Naive B cell (primary cell): ENCODE measurements around the gene INO80B. TPM values are rescaled to one million over a fixed set of nuclear protein-coding genes. Genes with fewer than 3 reads are reported as not detected.

Experiments used
- ATAC-seq, 2 donors: fragments of 150-1000 bp; cut with Tn5 transposase; 2 replicates each; pipeline ENCODE4 v1.10.0; 2021; ENCODE audit warnings: low read depth in 2 of 2, mild to moderate bottlenecking in 2 of 2, moderate library complexity in 2 of 2
- DNase-seq: peaks from one replicate; pipeline ENCODE4 v3.0.0; 2022
- H3K27ac Mint-ChIP-seq, 6 donors: one replicate each; pipeline ENCODE4 v1.8.0; 2020 to 2022; ENCODE audit warnings: mild to moderate bottlenecking in 6 of 6, mixed read lengths in 6 of 6, moderate library complexity in 5 of 6, inconsistent platforms in 2 of 6
- H3K27me3 Mint-ChIP-seq, 3 donors: one replicate each; pipeline ENCODE4 v1.8.0; 2021 to 2022; ENCODE audit warnings: mixed read lengths in 3 of 3, mild to moderate bottlenecking in 1 of 3
- H3K36me3 Mint-ChIP-seq, 2 donors: one replicate each; pipeline ENCODE4 v1.8.0; 2020 to 2022; ENCODE audit warnings: mixed read lengths in 2 of 2, inconsistent platforms in 1 of 2, mild to moderate bottlenecking in 1 of 2
- H3K4me1 Mint-ChIP-seq, 3 donors: one replicate each; pipeline ENCODE4 v1.8.0; 2020 to 2022; ENCODE audit warnings: mixed read lengths in 3 of 3, inconsistent platforms in 1 of 3, mild to moderate bottlenecking in 1 of 3, moderate library complexity in 1 of 3
- H3K4me3 Mint-ChIP-seq, 8 donors: one replicate each; pipeline ENCODE4 v1.8.0; 2020 to 2022; ENCODE audit warnings: mild to moderate bottlenecking in 8 of 8, mixed read lengths in 8 of 8, moderate library complexity in 8 of 8, inconsistent platforms in 2 of 8
- H3K9me3 Mint-ChIP-seq, 7 donors: one replicate each; pipeline ENCODE4 v1.8.0; 2020 to 2022; ENCODE audit warnings: mixed read lengths in 7 of 7, mild to moderate bottlenecking in 5 of 7, inconsistent platforms in 2 of 7, moderate library complexity in 1 of 7
- polyA plus RNA-seq, 6 donors: library from polyadenylated mRNA; unstranded; fragments of 300-500 nt; fragmentation: Illumina TruSeq; gene quantifications; one replicate each; pipeline ENCODE4 v1.2.3, GENCODE V29; 2021; ENCODE audit warnings: low read depth in 6 of 6

The INO80B gene
- polyA plus RNA-seq, 6 donors from 2014 or later, result 5.5 to 16.5 (median 8.3) TPM

DNA sequence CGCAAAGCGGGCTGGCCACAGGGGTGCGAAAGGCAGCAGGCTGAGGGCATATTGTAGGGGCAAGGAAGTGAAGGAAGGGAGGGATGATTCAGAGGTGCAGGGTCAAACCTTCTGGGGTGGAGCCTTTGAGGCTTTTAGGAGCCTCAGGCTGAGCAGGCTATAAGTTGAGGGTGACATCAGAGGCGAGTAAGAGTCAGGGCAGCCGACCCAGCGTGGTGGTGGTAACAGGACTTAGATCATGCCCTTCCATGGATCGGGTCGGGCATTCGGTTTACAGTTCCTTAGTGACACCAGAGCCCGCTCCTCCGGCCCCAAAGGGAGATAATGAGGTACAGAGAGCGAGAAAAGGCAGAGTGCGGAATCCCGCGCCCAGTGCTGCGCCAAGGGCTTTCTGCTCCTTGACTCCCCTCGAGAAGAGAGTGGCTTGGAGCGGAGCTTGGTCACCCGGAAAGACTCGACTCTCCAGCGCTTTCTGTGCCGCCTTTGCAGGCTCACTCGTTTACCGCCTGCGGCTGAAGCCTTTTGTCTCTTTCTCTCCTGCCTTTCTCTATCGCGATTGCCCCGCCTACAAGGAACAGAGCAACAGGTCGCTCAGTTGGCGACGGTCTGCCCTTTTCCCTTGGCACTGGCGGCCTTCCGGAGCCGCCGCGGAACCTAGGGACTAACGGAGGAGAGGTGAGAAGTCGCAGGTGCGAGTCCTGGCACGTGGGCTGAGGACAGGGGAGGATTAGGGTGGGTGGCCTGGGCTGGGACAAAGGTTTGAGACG is 43.8 kb downstream of the INO80B start:
- peak; percentile 22 to 26 for ATAC-seq
- no peaks in the 10 kb centered on the region for H3K9me3 Mint-ChIP-seq
- DNase-seq, result peak; percentile 14
- peaks cover 6 to 7% of the 10 kb centered on the region in 2 donors for H3K36me3 Mint-ChIP-seq
- peak overlapping the region; percentile 71 to 94 (median 86) for H3K4me3 Mint-ChIP-seq
- peaks cover 24 to 55% (median 47%) of the 10 kb centered on the region in 3 donors for H3K4me1 Mint-ChIP-seq
- peak overlapping the region in 3 of 6 donors; percentile 4 to 71 (median 58) for H3K27ac Mint-ChIP-seq
- peaks cover 41 to 65% (median 48%) of the 10 kb centered on the region in 3 donors for H3K27me3 Mint-ChIP-seq

DNA sequence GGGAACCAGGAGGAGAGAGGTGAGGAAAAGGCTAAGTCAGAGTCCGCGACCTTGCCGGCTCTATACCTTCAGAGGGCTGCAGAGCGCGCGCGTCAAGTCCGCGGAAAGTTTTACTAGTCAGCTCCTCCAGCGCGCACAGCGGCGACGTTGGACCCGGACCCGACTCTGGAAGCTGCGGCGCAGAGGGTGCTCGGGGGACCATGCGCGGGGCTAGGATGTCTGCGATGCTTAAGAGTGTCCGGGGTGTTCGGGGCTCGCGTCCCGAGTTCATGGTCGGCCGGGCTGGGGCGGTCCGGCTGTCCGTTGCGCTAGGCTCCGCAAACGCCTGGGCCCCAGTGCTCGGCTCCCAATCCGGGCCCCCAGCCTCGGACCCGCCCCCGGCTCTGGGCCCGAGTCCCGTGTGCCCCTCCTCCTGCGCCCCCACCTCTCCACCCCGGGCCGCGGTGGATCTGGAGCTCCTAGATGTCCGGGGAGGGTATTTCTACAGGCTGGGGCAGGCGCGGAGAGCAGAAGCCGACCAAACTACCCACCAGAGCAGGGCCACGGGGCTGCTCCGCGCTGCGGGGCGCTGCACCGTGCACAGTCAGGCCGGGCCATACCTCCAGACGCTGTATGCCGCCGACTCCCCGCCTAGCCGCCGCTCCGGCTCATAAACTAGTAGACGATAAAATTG is 44.5 kb downstream of the INO80B start, which contains the start of gene LBX2:
LBX2 (minus strand) TSS at position 337 of the 673 bp plus-strand sequence; CDS start at position 271, 66 bp downstream.
- peaks cover 31 to 62% (median 54%) of the 10 kb centered on the region in 3 donors for H3K4me1 Mint-ChIP-seq
- ATAC-seq, result peak; percentile 32 to 35
- H3K4me3 Mint-ChIP-seq, result peak within 1 kb of the TSS; percentile 71 to 94 (median 86)
- peak within 1 kb of the TSS in 3 of 6 donors; percentile 4 to 71 (median 58) for H3K27ac Mint-ChIP-seq
- DNase-seq, result no peak
- peaks cover 3 to 5% of the 10 kb centered on the region in 2 donors for H3K36me3 Mint-ChIP-seq
- peaks cover 47 to 72% (median 55%) of the 10 kb centered on the region in 3 donors for H3K27me3 Mint-ChIP-seq
- no peaks in the 10 kb centered on the region for H3K9me3 Mint-ChIP-seq

DNA sequence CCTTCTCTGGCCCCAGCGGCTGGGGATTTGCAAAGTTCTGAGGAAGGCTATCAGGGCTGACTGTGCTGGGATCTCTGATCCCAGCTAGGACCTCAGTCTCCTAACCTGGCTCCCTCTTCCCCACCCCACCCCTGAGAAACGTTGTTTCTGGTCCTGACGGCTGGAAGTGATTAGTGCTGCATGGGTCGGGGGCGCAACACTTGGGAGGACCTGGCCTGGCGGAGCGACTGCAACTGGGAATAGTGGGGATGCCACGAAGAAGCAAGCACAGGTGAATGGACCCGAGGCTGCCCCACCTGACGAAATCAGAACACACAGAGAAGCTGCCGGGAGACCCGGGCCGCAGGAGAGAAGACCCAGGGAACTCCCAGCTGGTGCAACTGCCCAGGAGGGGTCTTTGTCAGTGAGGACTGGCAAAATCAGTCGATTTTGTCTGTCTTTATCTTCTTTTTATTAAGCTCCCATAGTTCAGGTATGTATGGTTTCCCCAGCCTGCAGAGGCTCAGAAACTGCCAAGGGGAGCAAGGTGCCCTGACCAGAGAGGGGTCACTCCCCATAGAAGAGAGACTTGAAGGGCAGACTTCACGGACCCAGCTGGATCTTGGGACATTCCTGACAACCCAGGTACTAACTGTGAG is 45.2 kb downstream of the INO80B start:
- peaks cover 37 to 67% (median 61%) of the 10 kb centered on the region in 3 donors for H3K4me1 Mint-ChIP-seq
- ATAC-seq (no peak), DNase-seq (no peak)
- peak overlapping the region in 6 of 8 donors; percentile 12 to 71 (median 54) for H3K4me3 Mint-ChIP-seq
- H3K27ac Mint-ChIP-seq, result no peak overlapping the region
- H3K27me3 Mint-ChIP-seq, result peaks cover 53 to 78% (median 61%) of the 10 kb centered on the region in 3 donors
- peaks cover 9 to 11% of the 10 kb centered on the region in 2 donors for H3K36me3 Mint-ChIP-seq
- no peaks in the 10 kb centered on the region for H3K9me3 Mint-ChIP-seq

DNA sequence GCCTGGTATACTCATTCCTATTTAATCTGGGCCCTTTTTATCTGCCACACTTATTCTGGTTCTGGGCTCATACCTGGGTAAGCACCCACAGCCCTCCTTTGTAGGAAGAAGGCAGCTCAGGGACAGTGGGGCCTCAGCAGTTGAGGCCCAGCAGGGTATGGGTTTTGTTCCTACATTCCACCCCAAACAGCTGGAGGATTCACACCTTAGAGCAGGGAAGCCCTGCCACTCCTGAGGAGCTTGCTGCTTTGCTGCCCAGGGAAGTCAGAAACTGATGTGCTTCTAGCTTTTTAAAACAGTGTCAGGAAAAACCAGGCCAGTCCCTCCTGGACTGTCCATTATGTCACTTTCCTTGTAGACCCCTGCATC is 45.7 kb downstream of the INO80B start:
- peak overlapping the region in 4 of 8 donors; percentile 12 to 55 (median 16) for H3K4me3 Mint-ChIP-seq
- no peak for ATAC-seq
- no peaks in the 10 kb centered on the region for H3K9me3 Mint-ChIP-seq
- DNase-seq, result no peak
- peaks cover 12 to 16% of the 10 kb centered on the region in 2 donors for H3K36me3 Mint-ChIP-seq
- H3K4me1 Mint-ChIP-seq, result peaks cover 37 to 70% (median 62%) of the 10 kb centered on the region in 3 donors
- H3K27me3 Mint-ChIP-seq, result peaks cover 56 to 82% (median 63%) of the 10 kb centered on the region in 3 donors
- H3K27ac Mint-ChIP-seq, result no peak overlapping the region

DNA sequence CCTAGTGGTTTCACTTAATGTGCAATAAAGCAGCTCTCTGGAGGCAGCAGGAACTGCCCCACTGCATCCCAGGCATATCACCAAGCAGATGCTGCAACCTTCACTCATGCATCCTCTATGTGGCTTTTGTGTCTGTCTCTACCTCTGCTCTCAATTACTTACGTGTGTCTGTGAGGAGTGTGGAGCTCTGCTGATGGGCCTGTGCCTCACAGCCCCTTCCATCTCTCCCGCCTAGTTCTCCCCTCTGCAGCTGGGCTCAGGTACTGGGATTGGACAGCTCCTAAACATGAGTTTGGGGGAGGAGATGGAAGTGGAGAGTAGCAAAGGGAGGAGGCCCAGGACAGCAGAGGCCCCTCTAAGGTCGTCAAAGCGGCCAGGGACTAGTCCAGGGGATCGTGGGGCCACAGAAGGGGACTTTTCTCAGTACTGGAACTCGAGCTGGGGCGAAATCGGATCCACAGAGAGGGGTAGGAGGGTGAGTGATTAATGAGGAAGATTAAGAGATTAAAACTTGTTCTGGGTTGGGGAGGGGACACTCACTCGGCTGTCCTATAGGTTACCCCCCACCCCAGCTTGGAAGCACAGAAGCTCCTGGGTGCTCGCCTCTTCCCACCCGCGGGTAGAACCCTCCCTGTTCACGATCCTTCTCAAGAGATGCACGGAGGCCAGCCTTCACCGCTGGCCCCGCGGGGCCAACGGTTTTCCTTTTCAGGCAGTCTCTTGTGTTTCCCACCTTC is 46.6 kb downstream of the INO80B start:
- DNase-seq, result no peak
- no peak for ATAC-seq
- H3K9me3 Mint-ChIP-seq, result no peaks in the 10 kb centered on the region
- peak overlapping the region in 2 of 6 donors; percentile 34 to 77 for H3K27ac Mint-ChIP-seq
- H3K4me3 Mint-ChIP-seq, result peak overlapping the region in 7 of 8 donors; percentile 15 to 82 (median 81)
- peaks cover 12 to 23% of the 10 kb centered on the region in 2 donors for H3K36me3 Mint-ChIP-seq
- H3K4me1 Mint-ChIP-seq, result peaks cover 39 to 72% (median 63%) of the 10 kb centered on the region in 3 donors
- peaks cover 56 to 82% (median 63%) of the 10 kb centered on the region in 3 donors for H3K27me3 Mint-ChIP-seq

DNA sequence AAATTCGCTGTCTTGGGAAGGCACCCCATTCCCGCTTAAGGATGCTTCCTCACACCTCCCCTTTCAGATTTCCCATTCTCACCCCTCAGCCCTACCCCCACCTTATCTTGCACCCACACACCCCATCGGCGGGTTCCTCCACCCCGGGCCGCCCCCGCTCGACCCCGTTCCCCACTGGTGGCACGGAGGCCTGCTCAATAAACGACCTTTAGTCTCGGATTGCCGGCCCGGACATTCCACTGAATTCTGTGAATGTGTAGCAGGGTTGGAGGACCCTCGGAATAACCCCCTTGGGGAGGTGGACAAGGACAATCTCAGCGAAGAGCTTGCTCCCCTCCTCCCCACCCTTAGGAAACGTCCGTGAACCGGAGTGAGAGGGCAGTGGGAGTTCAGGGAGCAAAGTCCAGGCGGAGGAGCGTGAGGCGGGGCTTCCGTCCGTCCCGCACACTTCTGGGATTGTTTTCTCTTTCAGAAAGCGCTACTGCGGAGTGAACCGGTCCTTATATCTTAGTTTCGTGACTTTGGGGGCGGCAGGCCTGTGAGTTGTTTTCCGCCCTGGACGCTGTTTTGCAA is 47.3 kb downstream of the INO80B start:
- DNase-seq (no peak), ATAC-seq (no peak)
- Mint-ChIP-seq H3K9me3 (no peaks in the 10 kb centered on the region), H3K36me3 (peaks cover 12 to 26% of the 10 kb centered on the region in 2 donors), H3K4me1 (peaks cover 47 to 79% (median 69%) of the 10 kb centered on the region in 3 donors), H3K27me3 (peaks cover 56 to 82% (median 63%) of the 10 kb centered on the region in 3 donors), H3K27ac (peak overlapping the region in 1 of 6 donors; percentile 39), H3K4me3 (peak overlapping the region; percentile 63 to 88 (median 81))

DNA sequence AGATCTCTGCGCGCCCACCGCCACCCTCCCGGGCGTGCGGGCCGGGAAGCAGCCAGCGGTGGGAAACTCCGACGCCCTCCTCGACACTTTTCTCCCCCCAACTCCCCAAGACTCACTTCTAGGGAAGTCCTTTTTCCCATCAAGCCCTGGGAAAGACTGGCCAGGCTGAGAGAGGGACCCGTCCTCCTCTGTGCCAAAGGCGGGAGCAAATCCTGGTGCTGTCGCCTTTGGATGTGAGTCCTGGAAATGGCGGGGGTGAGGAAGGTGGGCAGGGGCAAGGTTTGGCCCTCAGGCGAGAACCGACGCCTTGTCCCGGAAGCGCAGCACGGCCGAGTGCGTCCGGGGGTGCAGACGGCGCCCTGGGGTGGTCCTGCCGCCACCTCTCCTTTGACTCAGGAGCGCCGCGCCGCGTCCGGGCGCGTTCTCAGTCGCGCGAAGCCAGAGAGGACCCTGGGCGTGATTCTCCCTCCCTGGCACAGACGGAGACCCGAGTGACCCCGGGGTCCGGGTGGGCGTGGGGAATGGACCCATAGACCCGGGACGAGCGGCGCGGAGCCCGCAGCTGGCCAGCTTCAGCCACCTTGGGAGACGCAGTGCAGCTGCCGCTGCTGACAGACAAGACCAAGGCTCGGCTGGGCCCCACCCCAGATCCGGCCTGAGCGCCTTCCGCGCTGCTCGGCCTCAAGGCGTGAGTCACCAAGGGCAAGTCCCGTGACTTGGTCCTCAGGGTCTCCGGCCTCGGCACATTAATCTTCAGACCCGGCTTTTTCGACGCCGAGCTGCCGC is 48.0 kb downstream of the INO80B start:
- no peak for ATAC-seq

DNA sequence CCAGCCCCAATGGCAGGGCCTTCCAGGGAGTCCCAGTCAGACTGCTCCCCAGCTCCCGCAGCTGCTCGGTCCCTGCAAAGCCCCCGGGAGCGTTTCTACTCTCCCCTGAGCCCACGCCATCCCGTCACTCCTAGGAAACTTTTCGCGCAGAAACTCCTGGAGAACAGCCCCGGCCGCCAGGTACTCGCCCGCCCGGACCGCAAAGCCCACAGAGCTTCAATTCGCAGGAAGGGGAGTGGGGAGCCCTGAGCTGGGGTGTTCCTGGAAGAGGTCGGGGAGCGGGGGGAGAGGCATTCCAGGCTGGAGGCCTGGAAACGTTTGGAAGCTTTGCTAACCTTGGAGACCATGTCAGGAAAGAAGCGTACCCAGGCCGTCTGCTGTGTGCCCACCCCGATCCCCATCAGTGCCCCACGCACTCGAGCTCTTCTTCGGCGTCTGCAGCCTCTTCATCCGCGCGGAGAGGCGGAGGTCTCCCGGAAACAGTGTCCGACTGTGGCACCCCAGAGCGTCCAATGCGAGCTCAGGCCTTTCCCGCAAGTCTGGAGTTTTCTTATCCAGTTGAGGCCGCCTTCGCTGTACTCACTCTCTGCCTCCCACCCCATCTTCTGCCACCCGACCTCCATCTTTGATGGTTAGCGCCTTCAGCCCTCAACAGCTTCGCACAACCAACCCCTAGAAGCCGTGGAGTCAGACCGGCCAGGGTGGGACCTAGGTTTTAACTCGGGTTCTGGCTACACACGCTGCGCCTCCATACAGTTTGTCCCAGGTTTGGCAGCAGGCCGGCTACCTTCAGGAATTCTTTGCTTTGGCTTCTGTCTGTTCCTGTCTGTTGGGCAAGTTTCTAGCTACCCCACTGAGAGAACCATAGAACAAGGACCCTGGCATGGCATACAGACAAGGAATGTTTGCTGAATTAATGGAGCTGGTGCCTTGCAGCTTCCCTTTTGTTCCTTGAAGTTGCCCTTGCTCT is 48.9 kb downstream of the INO80B start:
- DNase-seq (no peak), ATAC-seq (no peak)
- H3K9me3 Mint-ChIP-seq, result peaks cover 0 to 2% (median 0%) of the 10 kb centered on the region in 7 donors
- H3K36me3 Mint-ChIP-seq, result peaks cover 12 to 26% of the 10 kb centered on the region in 2 donors
- H3K27ac Mint-ChIP-seq, result peak overlapping the region in 2 of 6 donors; percentile 14 to 42
- H3K4me1 Mint-ChIP-seq, result peaks cover 42 to 76% (median 71%) of the 10 kb centered on the region in 3 donors
- peak overlapping the region; percentile 63 to 88 (median 81) for H3K4me3 Mint-ChIP-seq
- H3K27me3 Mint-ChIP-seq, result peaks cover 48 to 66% (median 49%) of the 10 kb centered on the region in 3 donors

More for the DNA sequence above, 48.0 kb downstream of the INO80B start:
- Mint-ChIP-seq H3K4me1 (peaks cover 45 to 76% (median 71%) of the 10 kb centered on the region in 3 donors), H3K27ac (no peak overlapping the region), H3K4me3 (peak overlapping the region; percentile 63 to 88 (median 81)), H3K9me3 (peaks cover 0 to 2% (median 0%) of the 10 kb centered on the region in 7 donors), H3K27me3 (peaks cover 56 to 75% (median 57%) of the 10 kb centered on the region in 3 donors), H3K36me3 (peaks cover 12 to 26% of the 10 kb centered on the region in 2 donors)
- peak; percentile 24 for DNase-seq

DNA sequence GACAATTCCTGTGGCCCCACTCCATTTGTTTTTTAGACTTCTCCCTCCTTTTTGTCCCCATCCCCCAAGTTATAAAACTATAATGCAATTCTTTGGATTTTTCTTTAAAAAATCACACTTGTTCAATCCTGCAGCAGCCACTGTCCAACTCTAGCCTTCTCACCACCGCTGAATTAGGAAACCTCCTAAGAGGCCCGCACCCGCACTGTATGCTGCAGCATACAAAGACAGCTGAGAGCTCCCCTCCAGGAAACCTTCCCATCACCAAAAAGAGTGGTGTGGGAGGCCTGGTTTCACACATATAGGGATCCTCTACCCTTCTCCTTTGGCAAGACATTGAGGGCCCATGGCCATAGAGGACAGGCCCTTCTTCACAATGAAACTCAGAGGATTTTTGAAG is 49.7 kb downstream of the INO80B start:
- Mint-ChIP-seq H3K36me3 (peaks cover 12 to 26% of the 10 kb centered on the region in 2 donors), H3K9me3 (peaks cover 0 to 2% (median 0%) of the 10 kb centered on the region in 7 donors), H3K27ac (no peak overlapping the region), H3K27me3 (peaks cover 44 to 61% (median 45%) of the 10 kb centered on the region in 3 donors), H3K4me3 (peak overlapping the region; percentile 33 to 80 (median 63)), H3K4me1 (peaks cover 38 to 68% (median 66%) of the 10 kb centered on the region in 3 donors)
- DNase-seq (no peak), ATAC-seq (no peak)

DNA sequence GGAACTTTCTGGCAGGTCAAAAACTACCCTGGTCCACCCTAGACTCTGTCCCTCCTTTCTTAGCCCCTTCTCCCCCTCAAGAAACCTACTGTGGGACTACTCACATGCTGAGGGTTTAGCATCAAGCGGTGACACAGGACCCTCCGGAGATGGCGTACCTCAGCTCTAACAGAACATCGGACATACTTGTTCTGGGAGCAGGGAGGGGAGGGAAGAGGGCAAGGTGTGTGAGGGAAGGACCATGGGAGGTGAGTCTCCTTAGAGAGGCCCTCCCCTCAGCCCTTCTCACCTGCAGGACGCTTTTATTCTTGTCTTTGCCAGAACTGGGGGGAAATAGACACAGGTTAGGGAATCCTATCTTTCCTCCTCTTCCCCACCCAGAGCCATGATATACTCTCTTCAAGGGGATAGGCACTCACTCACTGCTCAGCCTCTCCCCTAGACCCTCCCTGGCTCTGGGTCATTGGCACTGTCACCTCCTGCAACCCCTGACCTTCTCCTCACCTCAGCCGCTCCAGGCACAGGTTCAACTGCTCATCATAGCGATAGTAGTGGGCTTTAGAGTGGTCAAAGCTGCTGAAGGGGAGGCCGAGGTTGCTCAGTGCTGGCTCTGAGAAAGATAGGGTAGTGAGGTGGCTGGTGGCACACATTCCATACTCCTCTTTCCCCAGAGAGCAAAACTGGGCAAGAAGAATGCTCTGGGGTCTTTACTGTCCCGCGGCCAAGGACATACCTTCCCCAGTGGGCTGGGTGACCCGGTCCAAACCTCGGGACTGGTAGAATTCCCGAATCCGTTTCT is 50.8 kb downstream of the INO80B start:
- Mint-ChIP-seq H3K27me3 (peaks cover 37 to 59% (median 44%) of the 10 kb centered on the region in 3 donors), H3K4me1 (peaks cover 38 to 59% (median 57%) of the 10 kb centered on the region in 3 donors), H3K9me3 (peaks cover 0 to 3% (median 0%) of the 10 kb centered on the region in 7 donors), H3K27ac (peak overlapping the region in 1 of 6 donors; percentile 81), H3K4me3 (peak overlapping the region in 6 of 8 donors; percentile 5 to 93 (median 17)), H3K36me3 (peaks cover 12 to 26% of the 10 kb centered on the region in 2 donors)
- ATAC-seq (no peak), DNase-seq (no peak)
